Activated CD8-positive, alpha-beta T cell treated with anti-CD3 and anti-CD28 coated beads for 36 hours (primary cell): ENCODE results near the gene MATN4. TPM values are rescaled to one million over a fixed set of nuclear protein-coding genes. Genes with fewer than 3 reads are reported as not detected.
"Not testable (repeated sequence)": the region's sequence is repeated elsewhere in the genome, so short reads cannot be mapped to it uniquely, and the experiment has no call there.

ENCODE experiments used
- ATAC-seq: fragments of 200-7000 bp; cut with Tn5 transposase; one replicate; pipeline ENCODE4 v1.10.0; 2021; ENCODE audit warnings: mild to moderate bottlenecking, moderate library complexity
- CTCF ChIA-PET: fragments of 350-600 bp; sonication (Branson Sonifier 250); formaldehyde crosslinking; loops from one replicate; lab custom pipeline; 2021; ENCODE audit warnings: antibody characterized with exemption; lab: Charles Lee
- POLR2A ChIA-PET: fragments of 350-600 bp; sonication (Branson Sonifier 250); formaldehyde crosslinking; loops from one replicate; lab custom pipeline; 2021; ENCODE audit warnings: antibody characterized with exemption; lab: Charles Lee
- DNase-seq: peaks from one replicate; pipeline ENCODE4 v3.0.0-alpha.2; 2020
- H3K27ac Mint-ChIP-seq: one replicate; pipeline ENCODE4 v1.8.0; 2021; ENCODE audit warnings: mild to moderate bottlenecking, mixed read lengths
- H3K27me3 Mint-ChIP-seq: one replicate; pipeline ENCODE4 v1.8.0; 2021; ENCODE audit warnings: mixed read lengths
- H3K36me3 Mint-ChIP-seq: one replicate; pipeline ENCODE4 v1.8.0; 2021; ENCODE audit warnings: low read depth, mixed read lengths
- H3K4me1 Mint-ChIP-seq: one replicate; pipeline ENCODE4 v1.8.0; 2021; ENCODE audit warnings: low read depth, mixed read lengths
- H3K4me3 Mint-ChIP-seq: one replicate; pipeline ENCODE4 v1.8.0; 2021; ENCODE audit warnings: mild to moderate bottlenecking, moderate library complexity, mixed read lengths
- H3K9me3 Mint-ChIP-seq: one replicate; pipeline ENCODE4 v1.8.0; 2021; ENCODE audit warnings: mixed read lengths
- intact Hi-C: fragments of 100-400 bp; cut with micrococcal nuclease; formaldehyde crosslinking; loops from one replicate; pipeline ENCODE4 v1.10.0; 2022
- total RNA-seq, 2 experiments: library from RNA; stranded (reverse); gene quantifications; one replicate each; pipeline ENCODE4 v1.2.3, GENCODE V29; 2021
- TF ChIP-seq, protein P1 (sequence below): fragments of 200-600 bp; IDR thresholded peaks from one replicate; pipeline ENCODE4 v1.8.0; 2022; ENCODE audit warnings: antibody characterized with exemption, mild to moderate bottlenecking

MATN4 gene
- total RNA-seq, 2 experiments from 2014 or later = 0.74 to 1.2 TPM

DNA sequence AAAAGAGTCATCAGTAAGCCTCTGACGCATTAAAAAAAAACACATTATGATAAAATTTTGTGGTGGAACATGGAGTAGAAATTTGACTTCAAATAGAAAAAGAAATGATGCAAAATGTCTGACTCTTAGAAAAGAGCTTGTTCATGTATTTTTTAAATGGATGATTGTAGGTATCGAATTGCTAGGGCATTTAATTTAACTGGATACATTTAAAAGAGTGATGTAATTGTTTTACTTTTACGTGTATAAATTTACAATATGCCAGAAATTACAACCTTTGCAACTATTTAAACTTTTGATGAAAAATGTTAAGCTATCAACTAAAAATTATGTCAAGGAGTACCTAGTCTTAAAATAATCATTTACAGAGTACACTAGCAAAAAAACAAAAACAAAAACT is 44.6 kb upstream of the MATN4 start:
- peaks cover 43% of the 10 kb centered on the region for H3K4me1 Mint-ChIP-seq
- ChIA-PET POLR2A (interaction anchor here (1.0 to 1.4 kb wide), 3 partner anchors 9 to 21 kb away, joined by 3 to 4 read pairs (median 3); partner anchors contain the start of gene SYS1), CTCF (interaction anchor here (0.7 to 2.9 kb wide), 9 partner anchors 10 to 418 kb away, joined by 3 to 18 read pairs (median 5); partner anchors contain the start of gene SYS1)
- no peaks in the 10 kb centered on the region for H3K36me3 Mint-ChIP-seq
- H3K27me3 Mint-ChIP-seq = no peaks in the 10 kb centered on the region
- no peak overlapping the region for H3K4me3 Mint-ChIP-seq
- no peaks in the 10 kb centered on the region for H3K9me3 Mint-ChIP-seq
- no peak overlapping the region for H3K27ac Mint-ChIP-seq
- intact Hi-C loops = no loop called here
- DNase-seq (no peak), ATAC-seq (no peak)
- TF ChIP-seq, protein P1, sequence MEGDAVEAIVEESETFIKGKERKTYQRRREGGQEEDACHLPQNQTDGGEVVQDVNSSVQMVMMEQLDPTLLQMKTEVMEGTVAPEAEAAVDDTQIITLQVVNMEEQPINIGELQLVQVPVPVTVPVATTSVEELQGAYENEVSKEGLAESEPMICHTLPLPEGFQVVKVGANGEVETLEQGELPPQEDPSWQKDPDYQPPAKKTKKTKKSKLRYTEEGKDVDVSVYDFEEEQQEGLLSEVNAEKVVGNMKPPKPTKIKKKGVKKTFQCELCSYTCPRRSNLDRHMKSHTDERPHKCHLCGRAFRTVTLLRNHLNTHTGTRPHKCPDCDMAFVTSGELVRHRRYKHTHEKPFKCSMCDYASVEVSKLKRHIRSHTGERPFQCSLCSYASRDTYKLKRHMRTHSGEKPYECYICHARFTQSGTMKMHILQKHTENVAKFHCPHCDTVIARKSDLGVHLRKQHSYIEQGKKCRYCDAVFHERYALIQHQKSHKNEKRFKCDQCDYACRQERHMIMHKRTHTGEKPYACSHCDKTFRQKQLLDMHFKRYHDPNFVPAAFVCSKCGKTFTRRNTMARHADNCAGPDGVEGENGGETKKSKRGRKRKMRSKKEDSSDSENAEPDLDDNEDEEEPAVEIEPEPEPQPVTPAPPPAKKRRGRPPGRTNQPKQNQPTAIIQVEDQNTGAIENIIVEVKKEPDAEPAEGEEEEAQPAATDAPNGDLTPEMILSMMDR = no peak

DNA sequence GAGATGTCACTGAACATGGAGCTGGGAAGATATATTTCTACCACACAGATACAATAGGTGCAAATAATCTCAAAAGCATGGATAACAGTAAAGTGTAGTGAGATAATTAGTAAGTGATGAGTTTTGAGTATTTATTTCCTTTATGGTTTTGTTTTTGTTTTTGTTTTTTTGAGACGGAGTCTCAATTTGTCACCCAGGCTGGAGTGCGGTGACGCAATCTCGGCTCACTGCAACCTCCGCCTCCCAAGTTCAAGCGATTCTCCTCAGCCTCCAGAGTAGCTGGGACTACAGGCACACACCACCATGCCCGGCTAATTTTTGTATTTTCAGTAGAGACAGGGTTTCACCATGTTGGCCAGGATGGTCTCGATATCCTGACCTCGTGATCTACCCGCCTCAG is 42.7 kb upstream of the MATN4 start:
- intact Hi-C loops, POLR2A ChIA-PET, H3K27ac Mint-ChIP-seq, DNase-seq, H3K9me3 Mint-ChIP-seq, ATAC-seq, H3K4me3 Mint-ChIP-seq, H3K36me3 Mint-ChIP-seq, H3K27me3 Mint-ChIP-seq: not testable (repeated sequence)
- H3K4me1 Mint-ChIP-seq = peaks cover 49% of the 10 kb centered on the region
- CTCF ChIA-PET = interaction anchor here (0.9 to 2.9 kb wide), 5 partner anchors 10 to 57 kb away, joined by 3 to 18 read pairs (median 3); partner anchors contain the start of gene SYS1

DNA sequence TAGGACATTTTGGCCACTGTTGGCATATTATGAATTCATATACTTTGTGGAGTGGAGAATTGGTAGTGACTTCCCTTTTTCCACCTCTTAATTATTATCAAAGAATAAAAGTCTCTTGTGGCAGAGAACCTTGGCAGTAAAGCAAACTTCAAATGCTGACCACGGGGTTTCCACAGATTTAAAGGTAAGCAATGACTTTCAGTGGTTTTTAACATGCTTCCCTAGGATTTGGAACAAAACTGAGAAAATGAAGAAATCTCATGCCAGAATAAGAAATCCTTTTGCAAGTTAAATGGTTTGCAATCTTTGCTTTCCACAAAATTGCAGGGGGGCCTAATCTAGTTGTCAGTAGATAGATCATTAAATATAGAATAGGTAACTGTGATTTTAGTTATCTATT is 42.1 kb upstream of the MATN4 start:
- intact Hi-C loops = no loop called here
- Mint-ChIP-seq H3K27ac (no peak overlapping the region), H3K4me3 (no peak overlapping the region), H3K4me1 (peaks cover 48% of the 10 kb centered on the region), H3K9me3 (no peaks in the 10 kb centered on the region), H3K36me3 (peaks cover 6% of the 10 kb centered on the region), H3K27me3 (no peaks in the 10 kb centered on the region)
- POLR2A ChIA-PET = no interaction called here
- TF ChIP-seq, protein P1 = no peak
- ATAC-seq (no peak), DNase-seq (no peak)
- CTCF ChIA-PET = interaction anchor here (2.4 to 2.9 kb wide), 2 partner anchors 23 to 24 kb away, joined by 8 to 16 read pairs; no protein-coding TSS in a partner anchor

DNA sequence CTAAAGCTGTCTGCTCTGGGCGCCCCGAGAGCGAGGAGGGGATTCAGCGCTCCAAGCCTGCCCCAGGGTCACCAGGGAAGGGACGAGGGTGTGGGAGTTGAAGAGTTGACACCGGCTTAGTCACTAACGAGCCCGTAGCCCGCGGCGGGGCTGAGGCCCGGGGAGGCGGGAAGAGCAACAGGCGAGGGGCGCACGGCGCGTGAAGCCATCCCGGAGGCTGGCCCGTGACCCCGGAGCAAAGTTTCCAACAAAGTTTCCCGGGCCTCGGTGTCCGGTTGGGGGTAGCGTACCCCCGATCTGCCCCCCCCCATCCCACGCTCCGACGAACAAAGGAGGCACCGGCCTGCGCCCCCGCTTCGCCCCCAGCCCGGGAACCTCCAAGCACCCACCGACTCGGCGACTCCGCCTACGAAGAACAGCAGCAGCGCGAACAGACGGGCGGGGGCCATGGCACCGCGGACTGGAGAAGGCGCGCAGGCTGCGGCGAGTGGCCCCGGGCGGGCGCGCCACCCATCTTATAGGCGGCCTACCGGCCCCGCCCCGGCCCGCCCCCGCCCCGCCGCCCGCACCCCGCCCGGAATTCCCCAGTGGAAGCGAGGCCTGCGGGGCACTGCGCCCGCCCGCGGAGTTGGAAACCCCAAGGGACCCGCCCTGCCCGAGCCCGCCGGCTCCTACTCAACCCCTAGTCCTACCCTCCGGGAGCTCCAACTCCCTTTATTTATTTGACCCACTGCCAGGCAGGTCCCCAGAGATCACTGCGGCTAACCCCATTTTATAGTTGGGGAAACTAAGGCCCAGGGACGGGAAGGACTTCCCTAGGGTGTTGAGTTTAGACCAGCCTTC is 40.1 kb upstream of the MATN4 start, which contains the start of gene SDC4:
Gene SDC4 (minus strand): TSS at position 489 of the 843 bp plus-strand sequence. CDS start 40 bp downstream, at position 449.
- peak within 1 kb of the TSS; percentile 81 for H3K27ac Mint-ChIP-seq
- ATAC-seq = peak; percentile 80
- H3K4me3 Mint-ChIP-seq = peak within 1 kb of the TSS; percentile 79
- peaks cover 40% of the 10 kb centered on the region for H3K4me1 Mint-ChIP-seq
- H3K9me3 Mint-ChIP-seq = no peaks in the 10 kb centered on the region
- DNase-seq = peak; percentile 68
- peaks cover 8% of the 10 kb centered on the region for H3K36me3 Mint-ChIP-seq
- H3K27me3 Mint-ChIP-seq = peaks cover 2% of the 10 kb centered on the region
- TF ChIP-seq, protein P1 = no peak
- POLR2A ChIA-PET = interaction anchor here (0.6 to 3.9 kb wide), 9 partner anchors 9 to 89 kb away, joined by 3 to 21 read pairs (median 4); partner anchors contain the start of gene SYS1
- CTCF ChIA-PET = interaction anchor here (0.9 to 4.5 kb wide), 11 partner anchors 15 to 423 kb away, joined by 3 to 20 read pairs (median 7); partner anchors contain the start of gene SYS1
- intact Hi-C loops = no loop called here

DNA sequence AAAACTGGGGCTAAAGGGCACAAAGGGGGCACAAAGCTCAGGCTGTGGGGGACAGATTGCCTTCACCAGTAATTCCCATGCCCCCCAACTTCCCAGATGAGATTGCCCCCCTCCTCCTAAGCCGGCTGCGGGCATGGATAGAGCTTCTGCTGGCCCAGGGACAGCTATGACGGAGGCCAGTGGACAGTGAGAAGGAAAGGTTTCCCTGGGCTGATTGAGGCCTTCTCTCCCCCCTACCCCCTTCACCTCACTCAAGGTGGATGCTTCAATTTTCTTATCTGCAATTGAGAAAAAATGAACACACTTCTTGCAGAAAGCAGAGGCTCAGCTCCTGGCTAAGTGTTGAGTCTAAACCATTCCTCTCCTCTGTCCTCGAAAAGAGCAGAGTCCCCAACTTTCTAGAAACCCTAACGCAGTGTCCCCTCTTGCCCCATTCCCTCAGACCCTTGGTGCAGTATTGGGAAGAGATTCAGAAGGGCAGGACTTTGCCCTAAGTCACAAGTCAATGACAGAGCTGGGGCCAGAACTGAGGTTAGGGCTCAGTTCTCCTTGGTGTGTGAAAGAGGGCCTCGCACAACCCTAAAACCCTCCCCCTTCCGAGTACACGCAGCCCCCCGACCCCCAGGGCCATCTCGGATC is 39.3 kb upstream of the MATN4 start:
- intact Hi-C loops = no loop called here
- Mint-ChIP-seq H3K36me3 (peaks cover 8% of the 10 kb centered on the region), H3K27ac (peak overlapping the region; percentile 81), H3K9me3 (no peaks in the 10 kb centered on the region), H3K4me1 (peaks cover 46% of the 10 kb centered on the region), H3K4me3 (peak overlapping the region; percentile 79), H3K27me3 (peaks cover 2% of the 10 kb centered on the region)
- ATAC-seq (no peak), DNase-seq (no peak)
- ChIA-PET POLR2A (interaction anchor here (1.1 to 3.9 kb wide), 9 partner anchors 10 to 89 kb away, joined by 3 to 21 read pairs (median 4); partner anchors contain the start of genes PIGT and SYS1), CTCF (interaction anchor here (0.8 to 4.5 kb wide), 13 partner anchors 12 to 424 kb away, joined by 3 to 20 read pairs (median 5); partner anchors contain the start of gene SYS1)
- TF ChIP-seq, protein P1 = no peak
